Inferior parietal cortex (tissue), 1 donor: ENCODE data around the gene PLA2G4A.

Source experiments
- DNase-seq: peaks from one replicate; pipeline ENCODE4 v3.0.0-alpha.2; 2016; ENCODE audit errors: extremely low spot score

Gene PLA2G4A

DNA sequence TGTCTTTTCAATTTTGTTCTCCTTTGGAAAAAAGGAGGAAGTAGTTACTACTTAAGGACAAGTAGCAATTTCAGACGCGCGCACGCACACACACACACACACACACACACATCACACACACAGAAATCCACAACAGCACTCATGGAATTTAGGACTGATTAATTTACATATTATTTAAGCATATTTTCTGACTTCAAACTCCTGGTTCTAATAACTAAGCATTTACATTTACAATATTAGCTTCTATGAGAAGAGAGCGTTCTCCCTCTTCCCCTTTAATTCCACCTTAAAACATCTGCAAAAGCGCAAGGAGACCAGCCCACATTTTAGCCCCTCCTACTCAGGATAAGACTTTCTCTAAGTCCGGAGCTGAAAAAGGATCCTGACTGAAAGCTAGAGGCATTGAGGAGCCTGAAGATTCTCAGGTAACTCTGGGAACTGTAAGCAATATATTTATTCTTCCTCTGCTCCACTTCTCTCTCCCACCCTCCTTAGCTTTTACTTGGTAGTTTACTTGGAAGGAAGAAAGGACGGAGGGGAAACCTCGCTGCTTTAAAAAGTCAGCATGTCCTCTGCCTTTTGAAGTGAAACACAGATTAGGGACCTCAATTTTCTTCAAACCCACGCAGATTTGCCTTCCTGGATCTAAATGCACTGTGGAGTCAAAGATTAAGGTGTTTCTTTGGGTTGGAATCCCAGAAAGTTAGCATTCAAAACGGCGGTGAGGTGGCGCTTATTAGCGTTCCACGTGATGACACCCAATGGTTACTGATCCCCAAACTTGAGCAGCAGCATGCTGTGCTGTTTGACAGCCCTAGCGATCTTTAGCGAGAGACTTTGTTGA, at the start of gene PLA2G4A:
Gene PLA2G4A, plus strand, starts transcription at position 339 of the 844 bp plus-strand sequence. CDS start 25,406 bp downstream, outside the sequence.
- DNase-seq: no peak

GRCh38 chr1:186780076-186780475, 48.7 kb upstream of the PLA2G4A start:
- DNase-seq: no peak

GRCh38 chr1:186781730-186782129, 47.0 kb upstream of the PLA2G4A start:
- no peak for DNase-seq

DNA sequence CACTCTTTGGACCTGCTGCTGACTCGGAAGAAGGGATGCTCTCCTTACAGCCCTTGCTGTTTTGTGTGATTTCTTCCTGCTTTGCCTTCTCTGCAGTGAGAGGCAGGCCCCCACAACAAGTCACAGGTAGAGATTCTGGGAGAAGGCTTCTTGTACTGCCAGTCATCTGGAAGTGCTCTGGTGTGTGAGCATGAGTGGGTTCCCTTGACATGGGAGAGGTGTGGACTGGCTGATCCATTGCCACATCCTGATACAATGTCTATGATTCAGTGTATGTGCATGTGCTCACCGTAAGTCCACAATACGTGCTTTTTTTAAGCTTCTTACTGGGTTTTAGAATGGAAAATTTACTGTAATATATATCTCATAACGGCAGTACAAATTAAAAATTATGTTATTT, 46.0 kb upstream of the PLA2G4A start:
- no peak for DNase-seq

GRCh38 chr1:186783193-186783592, 45.6 kb upstream of the PLA2G4A start:
- no peak for DNase-seq

- no peak for DNase-seq
Observed at GRCh38 chr1:186785503-186785902, 43.2 kb upstream of the PLA2G4A start.

DNA sequence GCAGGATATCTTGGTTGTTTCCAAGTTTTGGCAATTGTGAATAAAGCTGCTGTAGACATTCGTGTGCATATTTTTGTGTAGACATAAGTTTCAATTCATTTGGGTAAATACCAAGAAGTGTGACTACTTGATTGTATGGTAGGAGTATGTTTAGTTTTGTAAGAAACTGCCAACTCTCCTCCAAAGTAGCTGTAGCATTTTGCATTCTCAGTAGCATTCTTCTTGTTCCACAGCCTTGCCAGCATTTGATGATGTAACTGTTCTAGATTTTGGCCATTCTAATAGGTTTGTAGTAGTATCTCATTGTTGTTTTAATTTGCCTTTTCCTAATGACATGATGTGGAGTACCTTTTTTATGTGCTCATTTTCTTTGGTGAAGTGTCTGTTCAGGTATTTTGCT, 38.6 kb upstream of the PLA2G4A start:
- DNase-seq: no peak

DNA sequence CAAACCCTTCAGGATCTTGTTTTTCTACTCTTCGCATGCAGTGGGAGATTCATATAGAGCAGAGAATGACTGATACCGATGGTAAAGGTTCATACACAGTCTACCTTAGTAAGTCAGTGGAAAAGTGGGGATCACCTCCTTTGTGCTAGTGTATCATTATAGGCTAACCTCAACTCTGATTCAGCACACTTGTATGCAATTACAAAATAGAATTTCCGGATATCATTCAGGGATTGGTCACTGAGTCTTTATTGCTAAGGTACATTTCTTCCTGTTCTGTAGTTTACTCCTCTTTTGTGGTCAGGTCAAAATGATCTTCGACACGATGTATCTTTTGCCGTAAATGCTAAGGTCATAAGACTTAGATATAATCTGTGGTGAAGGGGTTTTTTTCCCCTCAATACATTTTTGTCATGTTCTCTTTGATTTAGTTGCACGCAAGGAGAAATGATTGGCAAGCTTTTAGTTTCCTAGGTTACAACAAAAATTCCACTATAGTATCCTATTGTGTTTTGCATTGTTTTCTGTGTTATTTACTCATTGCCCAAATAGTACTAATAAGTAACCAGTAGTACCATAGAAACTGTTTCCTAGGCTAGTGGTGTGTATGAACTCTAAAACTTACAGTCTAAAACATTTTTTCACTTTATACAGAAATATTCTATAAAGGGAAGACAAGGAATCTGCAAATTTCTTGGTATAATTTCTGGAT, 35.7 kb upstream of the PLA2G4A start:
- no peak for DNase-seq

DNA sequence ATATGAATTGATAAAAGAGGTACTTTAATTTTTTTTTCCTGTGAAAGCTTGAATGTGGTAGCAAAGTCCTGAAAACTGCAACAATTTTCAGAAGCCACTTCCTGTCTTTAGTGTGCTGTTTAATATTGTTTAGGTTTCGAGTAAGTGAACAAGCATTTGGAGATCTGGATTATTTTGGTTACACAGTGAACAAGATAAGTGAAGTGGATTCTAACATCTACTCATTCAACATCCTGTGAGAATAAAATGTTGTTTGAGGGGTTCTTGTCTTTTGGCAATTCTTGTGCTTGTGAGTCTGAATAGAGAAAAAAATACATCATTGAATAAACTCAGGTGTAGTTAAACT, 35.2 kb upstream of the PLA2G4A start:
- no peak for DNase-seq

- no peak for DNase-seq
Observed at GRCh38 chr1:186798960-186799688, 29.6 kb upstream of the PLA2G4A start.

DNA sequence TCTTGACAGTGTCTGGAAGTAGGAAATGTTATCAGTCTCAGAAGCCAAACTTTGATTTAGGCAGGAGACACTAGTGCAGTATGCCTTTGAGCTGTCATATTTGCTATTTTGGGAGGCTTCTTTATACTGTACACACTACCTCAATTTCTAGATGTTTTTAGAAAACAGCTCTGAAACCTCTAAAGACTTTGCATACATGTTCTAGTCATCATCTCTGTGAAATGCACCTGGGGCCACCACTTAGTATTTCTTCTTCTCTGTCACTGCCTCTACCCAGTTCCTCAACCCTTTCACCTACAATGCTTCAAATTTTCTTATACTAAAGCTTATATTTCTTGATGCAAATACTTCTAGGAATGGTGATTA, 29.1 kb upstream of the PLA2G4A start:
- DNase-seq: no peak

DNA sequence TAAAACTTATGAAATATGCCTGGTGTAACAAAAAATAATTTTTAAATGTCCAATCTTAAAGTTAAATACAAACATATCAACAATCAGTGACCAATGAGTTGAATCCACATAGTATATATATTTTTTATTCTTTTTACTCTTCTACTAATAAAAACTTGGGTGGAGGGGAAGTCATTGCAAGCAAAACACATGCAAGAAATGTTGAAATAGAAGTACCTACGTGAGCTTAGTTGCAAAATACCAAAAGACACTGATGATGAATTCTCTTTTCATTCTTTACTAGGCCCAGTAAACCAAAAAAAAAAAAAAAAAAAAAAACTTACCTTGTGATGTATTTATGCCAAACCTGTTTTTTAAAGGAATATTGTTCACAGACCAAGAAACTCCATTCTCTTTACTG, 26.4 kb upstream of the PLA2G4A start:
- DNase-seq: no peak

DNA sequence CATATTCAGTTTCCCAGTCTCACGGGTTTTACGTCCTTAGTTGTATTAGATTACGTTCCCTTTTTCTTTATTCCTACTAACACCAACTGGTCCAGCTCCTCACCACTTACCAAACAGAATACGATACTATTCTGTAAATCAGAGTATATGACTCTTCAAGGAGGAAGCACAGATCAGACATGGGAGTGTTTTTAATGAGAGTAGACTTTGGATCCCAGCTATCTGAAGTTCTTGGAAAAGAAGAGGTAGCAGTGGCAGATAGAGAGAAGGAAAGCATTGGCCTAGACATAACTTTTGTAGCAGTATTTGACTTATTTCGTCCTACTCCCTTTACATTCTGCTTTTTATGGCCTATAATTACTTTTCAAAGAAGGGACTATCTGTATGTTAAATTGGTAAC, 24.1 kb upstream of the PLA2G4A start:
- DNase-seq: no peak

DNA sequence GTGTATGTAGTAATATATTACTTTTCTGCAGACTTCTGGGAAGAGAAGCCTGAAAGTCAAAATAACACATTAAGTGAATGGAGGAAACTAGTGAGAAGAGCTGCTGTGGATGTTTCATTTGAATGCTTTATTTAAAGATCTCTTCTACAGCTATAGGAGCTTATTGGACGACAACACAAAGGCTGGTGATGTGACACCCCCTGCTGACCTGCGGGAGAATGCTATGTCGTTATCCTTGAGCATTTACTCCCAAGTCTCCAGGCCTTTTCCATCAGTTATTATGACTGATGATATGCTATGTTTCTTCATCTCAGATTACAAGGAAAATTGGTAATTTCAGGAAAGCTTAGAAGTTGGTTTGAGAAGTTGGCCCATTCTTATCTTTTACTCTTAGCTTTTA, 22.3 kb upstream of the PLA2G4A start:
- DNase-seq: no peak

DNA sequence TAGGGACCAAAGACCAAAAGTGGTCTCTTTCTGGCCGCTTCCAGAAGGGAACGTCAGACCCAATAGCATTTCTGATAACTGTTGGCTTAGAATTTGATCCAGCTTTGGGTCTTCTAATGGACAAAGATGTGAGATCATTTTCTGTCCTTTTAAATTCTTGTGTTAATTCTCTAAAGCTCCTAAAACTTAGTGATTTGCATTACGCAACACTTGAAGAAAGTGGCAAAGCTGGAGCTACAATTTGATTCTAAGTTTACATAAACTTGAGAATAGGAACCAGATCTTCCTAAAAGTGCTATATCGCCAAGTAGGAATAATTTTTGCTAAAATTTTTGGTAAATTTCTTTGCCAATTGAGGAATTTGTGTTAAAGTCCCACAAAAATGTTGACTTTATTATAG, 21.6 kb upstream of the PLA2G4A start:
- no peak for DNase-seq

DNA sequence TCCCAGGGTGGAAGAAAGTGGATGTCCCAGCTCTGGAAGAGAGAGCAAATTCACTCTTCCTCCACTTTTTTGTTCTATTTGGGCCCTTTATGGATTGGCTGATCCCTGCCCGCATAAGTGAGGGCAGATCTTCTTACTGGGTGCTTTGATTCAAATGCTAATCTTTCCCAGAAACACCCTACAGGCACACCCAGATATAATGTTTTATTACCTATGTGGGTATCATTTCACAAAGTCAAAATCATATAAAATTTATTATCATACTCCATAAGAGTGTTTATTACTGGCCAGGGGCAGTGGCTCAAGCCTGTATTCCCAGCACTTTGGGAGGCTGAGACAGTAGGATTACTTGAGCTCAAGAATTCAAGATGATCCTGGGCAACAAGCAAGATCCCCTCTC, 16.9 kb upstream of the PLA2G4A start:
- no peak for DNase-seq

GRCh38 chr1:186812570-186812969, 16.2 kb upstream of the PLA2G4A start:
- no peak for DNase-seq

DNA sequence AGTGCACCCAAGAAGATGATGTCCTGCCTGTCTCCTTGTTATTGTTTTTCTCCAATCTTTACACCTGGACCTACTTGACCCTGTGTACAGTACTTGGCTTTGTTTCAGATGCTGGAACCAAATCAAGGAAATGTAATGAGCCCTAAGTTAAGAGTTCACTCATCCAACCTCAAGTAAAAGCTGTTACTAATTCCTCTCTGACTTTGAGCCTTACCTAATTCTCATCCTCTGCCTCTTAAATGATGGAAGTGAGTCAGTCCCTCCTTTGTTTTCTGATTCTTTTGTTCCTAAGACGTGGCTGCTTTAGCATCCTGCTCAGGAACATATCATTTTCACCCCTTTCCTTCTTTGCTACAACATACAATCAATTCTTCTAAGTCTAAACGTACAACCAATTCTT, 15.3 kb upstream of the PLA2G4A start:
- no peak for DNase-seq

GRCh38 chr1:186819126-186819525, 9.6 kb upstream of the PLA2G4A start:
- DNase-seq: no peak

DNA sequence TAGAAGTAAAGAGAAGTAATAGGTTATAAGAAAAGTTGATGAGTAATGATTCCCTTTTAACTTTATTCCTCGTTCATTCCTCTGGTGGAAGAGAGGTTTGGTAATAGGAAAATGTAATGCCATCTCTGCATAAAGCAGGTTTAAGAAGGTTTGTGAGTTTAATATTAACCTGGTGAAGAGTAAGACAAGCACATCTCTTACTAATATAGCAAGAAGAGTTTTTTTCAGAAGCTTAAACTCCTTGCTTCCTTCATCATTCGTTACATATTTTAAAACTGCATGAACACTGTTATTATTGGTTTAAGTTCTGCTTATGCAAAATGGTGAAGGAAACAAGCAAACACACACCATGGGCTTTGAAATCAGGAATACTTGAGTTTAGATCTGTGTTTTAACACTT, 9.2 kb upstream of the PLA2G4A start:
- no peak for DNase-seq

- no peak for DNase-seq
Observed at GRCh38 chr1:186829686-186830587, 1.2 kb downstream of the PLA2G4A start.

DNA sequence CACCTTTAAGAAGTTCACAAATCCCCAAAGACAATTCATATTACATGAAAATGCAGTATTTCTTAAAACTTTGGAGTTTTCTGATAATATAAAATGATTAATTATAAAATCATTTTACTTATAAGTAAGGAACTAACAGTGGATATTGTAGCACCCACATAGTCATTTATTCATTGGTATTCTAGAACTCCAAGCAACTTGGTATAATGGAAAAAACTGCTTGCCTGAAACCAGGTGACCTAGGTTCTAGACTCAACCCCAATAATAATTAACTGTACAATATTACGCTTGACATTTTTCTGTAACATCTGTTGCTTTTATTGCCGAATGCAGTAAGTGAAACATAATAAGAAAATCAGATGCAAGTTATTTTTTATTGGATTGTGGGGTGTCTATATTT, 2.4 kb downstream of the PLA2G4A start:
- no peak for DNase-seq
